ENCODE results near the gene GRM3.

DNA sequence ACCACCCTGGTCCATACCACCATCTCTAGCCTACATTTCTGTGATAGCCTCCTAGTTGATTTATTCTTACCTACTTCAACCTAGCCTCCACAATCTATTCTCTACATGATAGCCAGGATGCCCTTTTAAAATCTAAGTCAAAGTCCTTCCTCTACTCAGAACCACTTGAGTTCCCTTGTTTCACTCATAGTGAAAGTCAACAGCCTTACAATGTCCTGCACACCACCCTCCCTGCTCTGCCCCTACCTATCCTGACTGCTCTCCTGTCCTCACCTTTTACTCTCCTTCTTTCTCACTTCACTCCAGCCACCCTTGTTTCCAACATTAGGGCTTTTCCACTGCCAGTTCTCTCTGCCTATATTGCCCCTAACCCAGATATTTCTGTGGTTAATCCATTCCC, 146.7 kb downstream of the GRM3 start:
- no peak for TF ChIP-seq POLR2AphosphoS5 (IDR thresholded peaks at IDR 0.05; ENCODE audit: borderline replicate concordance, low read depth, low read length)
- TF ChIP-seq EZH2 (IDR thresholded peaks at IDR 0.05) = no peak

Measured in SK-N-MC (cell line).